Skin of body (tissue), 2 donors: ENCODE measurements around the gene PYROXD2. TPM values are rescaled to one million over a fixed set of nuclear protein-coding genes. Genes with fewer than 3 reads are reported as not detected.
"Not testable (repeated sequence)": the region's sequence is repeated elsewhere in the genome, so short reads cannot be mapped to it uniquely, and the experiment has no call there.

Experiments used
- DNase-seq: peaks from one replicate; lab custom pipeline; 2025; lab: John Stamatoyannopoulos, UW
- total RNA-seq: library from RNA; depleted of rRNA; stranded (reverse); fragments of >200 nt; gene quantifications from one replicate; pipeline ENCODE4 v1.2.3, GENCODE V29; 2014

Gene PYROXD2
- total RNA-seq, 1 donor from 2014 or later = 9.2 TPM

GRCh38 chr10:98394851-98395440 is 20.0 kb downstream of the PYROXD2 start:
- DNase-seq = no peak

- no peak for DNase-seq
Observed at GRCh38 chr10:98391578-98391991, 23.4 kb downstream of the PYROXD2 start.

GRCh38 chr10:98391065-98391464 is 23.9 kb downstream of the PYROXD2 start:
- no peak for DNase-seq

- no peak for DNase-seq
Observed at GRCh38 chr10:98390406-98390805, 24.6 kb downstream of the PYROXD2 start.

DNA sequence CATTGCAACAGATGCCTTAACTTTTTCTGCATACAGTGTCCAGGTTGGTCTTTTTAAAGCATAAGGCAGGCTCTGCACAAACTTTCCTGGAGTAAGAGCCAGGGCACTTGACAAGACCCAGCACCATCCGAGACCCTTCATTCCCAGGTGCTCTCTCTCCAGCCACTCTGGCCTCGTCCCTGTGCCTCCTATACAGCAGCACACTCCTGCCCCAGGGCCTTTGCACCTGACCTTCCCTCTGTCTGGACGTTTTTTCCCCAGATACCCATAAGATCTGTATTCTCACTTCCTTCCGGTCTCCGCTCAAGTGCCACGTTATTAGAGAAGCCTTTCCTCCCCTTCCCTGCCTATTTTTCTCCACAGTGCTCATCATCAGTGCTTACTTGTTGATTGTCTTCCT is 25.6 kb downstream of the PYROXD2 start:
- no peak for DNase-seq

GRCh38 chr10:98388101-98388655 is 26.8 kb downstream of the PYROXD2 start:
- DNase-seq = no peak

DNA sequence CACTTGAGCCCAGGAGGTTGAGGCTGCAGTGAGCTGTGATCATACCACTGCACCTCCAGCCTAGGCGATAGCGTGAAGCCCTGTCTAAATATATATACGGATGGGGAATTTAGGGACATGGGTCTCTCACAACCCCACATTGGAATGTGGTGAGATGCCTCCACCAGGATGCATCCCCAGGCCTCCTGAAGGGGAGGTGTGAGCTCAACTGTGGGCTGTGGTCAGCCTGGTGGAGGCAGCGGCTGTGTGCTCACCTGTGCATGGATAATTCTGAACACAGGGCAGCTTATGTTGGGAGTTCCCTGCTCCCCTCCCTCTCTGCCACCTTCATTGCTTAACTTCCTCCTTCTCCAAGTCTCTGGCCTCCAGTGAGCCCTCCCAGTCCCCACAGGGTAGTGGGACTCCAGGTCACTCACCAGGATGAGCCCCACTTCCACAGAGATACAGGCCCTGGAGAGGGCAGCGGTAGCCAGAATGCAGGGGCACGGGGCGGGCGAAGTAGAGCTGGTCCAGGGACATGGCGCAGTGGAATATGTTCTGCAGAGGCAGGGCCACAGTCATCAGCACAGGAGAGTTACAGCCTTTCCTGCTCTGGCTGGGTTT is 30.4 kb downstream of the PYROXD2 start:
- DNase-seq = no peak

- DNase-seq = no peak
Observed at GRCh38 chr10:98383869-98384268, 31.1 kb downstream of the PYROXD2 start.

DNA sequence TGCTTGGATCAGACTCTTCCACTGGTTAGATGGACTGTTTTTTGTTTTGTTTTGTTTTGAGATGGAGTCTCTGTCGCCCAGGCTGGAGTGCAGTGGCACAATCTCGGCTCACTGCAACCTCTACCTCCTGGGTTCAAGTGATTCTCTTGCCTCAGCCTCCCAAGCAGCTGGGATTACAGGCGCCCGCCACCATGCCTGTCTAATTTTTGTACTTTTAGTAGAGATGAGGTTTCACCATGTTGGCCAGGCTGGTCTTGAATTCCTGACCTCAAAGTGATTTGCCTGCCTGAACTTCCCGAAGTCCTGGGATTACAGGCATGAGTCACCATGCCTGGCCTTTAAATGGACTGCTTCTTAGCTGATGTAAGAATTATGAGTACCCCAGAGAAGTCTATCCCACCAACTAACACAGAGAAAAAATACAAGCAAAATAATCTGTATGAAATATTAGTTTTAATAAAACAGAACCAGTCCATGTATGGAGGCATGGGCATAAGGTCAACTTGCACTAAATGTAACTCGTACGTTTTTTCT is 31.8 kb downstream of the PYROXD2 start:
- not testable (repeated sequence) for DNase-seq

- no peak for DNase-seq
Observed at GRCh38 chr10:98382691-98383101, 32.3 kb downstream of the PYROXD2 start.

DNA sequence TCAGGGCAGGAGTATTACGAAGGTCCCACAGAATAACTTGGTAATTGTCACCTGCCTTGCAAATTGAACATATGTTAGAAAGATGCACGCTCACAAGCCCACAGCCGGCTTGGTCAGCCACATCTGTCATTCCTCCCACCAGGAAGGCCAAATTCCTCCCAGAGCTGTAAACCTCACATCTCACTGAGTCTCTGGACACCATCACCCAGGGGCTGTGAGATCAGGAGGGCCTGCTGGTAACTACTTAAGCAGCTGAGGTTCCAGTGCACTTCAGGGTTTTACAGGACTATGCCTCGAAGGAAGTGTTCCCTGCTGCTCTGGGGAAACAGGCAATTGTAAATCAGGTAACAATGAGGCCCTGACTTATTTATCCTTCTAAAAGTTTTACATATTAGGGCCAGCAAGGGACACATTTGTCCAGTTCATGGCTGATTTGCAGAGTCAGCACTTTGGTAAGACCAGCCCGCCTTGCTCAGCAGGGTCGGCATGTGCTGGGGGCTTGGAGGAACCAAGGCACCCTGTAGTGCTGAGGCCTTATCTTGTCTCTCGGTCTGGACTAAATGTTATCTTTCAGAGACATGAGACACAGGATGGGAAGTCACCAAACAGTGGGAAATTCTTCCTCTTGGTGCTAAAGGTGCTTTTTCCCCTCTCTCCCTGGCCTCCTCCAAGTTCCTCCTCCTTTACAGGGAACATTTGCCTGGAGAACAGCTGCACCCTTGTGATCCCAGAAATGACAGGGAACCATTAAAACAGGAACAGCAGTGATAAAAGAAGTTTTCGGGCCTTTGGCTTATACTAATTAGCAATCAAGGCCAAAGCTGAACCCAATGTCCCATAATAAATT is 34.3 kb downstream of the PYROXD2 start:
- DNase-seq = no peak

DNA sequence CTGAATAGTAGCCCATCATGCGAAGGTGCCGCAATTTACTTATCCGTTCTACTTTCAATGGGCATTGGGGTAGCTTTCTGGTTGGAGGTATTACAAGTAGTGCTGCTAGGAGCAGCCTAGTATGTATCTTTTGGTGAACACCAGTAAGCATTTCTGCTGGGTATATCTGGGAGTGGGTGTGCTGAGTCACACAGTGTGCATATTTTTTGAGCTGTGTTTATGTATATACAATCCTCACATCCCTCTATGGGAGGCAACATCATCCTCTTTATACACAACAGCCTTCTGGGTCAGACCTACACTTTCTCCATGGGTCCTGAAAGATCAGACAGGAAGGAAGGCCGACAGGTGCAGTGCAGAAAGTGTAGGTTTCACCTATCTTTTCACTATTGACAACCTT is 36.3 kb downstream of the PYROXD2 start:
- DNase-seq = no peak

GRCh38 chr10:98377536-98377935 is 37.4 kb downstream of the PYROXD2 start:
- no peak for DNase-seq

DNA sequence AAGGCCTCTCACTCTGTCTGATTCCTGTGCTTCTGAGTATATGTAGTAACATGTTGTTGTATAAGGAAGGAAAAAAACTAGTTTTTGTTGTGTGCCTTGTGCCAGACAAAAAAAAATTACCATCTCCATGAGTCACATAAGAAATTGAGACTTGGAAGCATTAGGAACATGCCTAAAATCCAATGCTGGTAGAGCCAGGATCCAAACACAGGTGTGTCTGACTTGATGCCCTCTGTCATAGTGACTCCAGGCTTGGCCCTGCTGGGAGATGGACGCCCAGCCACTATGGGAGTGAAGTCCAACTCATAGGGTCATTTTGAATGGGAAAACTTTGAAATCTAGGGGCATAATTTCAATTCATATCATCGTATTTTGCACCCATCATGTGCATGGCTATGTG is 38.0 kb downstream of the PYROXD2 start:
- DNase-seq = no peak

- DNase-seq = no peak
Observed at GRCh38 chr10:98376485-98376884, 38.5 kb downstream of the PYROXD2 start.

GRCh38 chr10:98374217-98374985 is 40.6 kb downstream of the PYROXD2 start:
- DNase-seq = no peak

DNA sequence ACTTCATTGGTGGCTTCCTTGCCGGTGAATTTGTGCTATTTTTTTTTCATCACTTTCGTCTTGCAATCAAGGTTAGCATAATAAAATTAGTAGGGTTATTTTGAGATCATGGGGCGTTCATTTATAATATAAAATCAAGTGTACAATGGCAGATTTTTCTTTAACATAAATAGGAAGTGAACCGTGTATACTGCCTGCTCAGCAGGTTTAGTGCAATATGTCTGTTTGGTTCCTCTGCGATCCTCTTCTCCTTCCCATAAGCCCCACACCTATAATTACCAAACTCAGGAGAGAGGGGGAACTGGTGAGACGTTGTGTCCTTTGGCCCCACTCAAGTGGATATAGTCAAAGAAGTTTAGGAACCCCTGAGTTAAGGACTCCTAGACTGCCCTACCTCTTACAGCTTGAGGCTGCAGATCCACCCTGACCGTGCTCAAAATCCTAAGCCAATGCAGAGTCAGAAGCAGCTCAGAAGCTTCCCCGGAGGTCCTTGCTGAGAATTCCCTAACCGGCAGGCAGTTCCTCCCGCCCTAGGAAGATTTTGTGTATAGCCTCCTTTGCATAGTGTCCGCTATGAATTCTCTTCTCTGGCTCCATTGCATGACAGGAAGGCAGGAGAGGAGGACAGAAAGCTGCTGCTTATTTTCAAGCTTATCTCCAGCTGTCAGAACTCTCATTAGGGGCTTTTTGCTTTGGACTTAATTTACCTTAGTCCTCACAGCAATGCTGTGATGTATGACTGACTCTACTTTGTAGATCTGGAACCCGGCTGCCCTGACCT is 41.5 kb downstream of the PYROXD2 start:
- DNase-seq = no peak

GRCh38 chr10:98370831-98371820 is 43.9 kb downstream of the PYROXD2 start:
- DNase-seq = no peak

DNA sequence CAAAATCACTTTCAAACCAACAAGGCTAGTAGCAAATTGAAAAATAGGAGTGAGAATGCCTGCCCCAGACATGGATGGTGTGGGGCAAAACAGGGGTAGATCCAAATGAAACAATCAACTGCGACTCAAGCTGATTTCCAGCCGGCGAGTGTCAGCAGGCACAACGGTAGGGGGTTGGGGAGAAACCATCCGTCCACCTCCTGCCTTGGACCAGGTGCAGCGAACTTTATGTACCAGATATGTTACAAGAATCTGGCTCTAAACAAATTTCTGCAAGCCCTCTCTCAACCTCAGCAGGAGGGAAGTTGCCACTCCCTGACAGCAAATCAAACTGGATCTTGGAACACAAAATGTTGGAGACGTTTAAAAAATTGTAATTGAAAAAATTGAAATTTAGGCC is 45.2 kb downstream of the PYROXD2 start:
- no peak for DNase-seq
